Measurements from ENCODE around the gene NECAB2.

DNA sequence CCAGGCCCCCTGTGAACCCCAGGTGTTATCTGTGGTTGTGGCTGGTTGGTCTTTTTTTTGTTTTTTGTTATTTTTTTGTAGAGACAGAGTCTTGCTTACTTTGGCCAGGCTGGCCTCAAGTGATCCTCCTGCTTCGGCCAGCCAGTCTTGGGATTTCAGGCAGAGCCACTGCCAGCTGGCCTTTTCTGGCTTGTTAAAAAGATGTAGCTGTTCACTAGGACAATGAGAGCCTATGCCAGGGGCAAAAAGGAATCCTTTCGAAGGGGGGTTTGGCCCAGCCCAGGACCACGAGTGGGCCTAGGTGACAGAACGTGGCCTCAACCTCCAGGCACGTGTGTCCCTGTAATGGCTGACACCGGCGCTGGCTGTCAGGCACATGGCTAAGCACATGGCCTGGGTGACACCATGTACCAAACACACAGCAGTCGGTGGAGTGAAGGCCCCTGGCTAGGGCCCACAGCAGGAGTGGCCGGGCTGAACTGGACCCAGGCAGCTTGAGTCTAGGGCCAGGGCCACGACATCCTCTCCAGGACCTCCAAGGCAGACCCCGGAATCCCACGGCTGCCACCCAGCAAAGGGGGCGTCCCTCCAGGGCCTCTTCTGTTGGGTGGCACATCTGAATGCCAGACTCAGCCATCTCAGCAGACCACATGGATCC is 81.5 kb downstream of the NECAB2 start:
- TF ChIP-seq, protein P1, sequence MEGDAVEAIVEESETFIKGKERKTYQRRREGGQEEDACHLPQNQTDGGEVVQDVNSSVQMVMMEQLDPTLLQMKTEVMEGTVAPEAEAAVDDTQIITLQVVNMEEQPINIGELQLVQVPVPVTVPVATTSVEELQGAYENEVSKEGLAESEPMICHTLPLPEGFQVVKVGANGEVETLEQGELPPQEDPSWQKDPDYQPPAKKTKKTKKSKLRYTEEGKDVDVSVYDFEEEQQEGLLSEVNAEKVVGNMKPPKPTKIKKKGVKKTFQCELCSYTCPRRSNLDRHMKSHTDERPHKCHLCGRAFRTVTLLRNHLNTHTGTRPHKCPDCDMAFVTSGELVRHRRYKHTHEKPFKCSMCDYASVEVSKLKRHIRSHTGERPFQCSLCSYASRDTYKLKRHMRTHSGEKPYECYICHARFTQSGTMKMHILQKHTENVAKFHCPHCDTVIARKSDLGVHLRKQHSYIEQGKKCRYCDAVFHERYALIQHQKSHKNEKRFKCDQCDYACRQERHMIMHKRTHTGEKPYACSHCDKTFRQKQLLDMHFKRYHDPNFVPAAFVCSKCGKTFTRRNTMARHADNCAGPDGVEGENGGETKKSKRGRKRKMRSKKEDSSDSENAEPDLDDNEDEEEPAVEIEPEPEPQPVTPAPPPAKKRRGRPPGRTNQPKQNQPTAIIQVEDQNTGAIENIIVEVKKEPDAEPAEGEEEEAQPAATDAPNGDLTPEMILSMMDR (IDR thresholded peaks at IDR 0.05), result no peak
- TF ChIP-seq POLR2A (IDR thresholded peaks at IDR 0.05) (no peak), POLR2AphosphoS5 (IDR thresholded peaks at IDR 0.05) (no peak)

Data from prostate gland (tissue), 2 donors.